Epithelial cell of esophagus (primary cell): ENCODE measurements around the gene FNIP1.

Source experiments
- DNase-seq: peaks from one replicate; pipeline ENCODE4 v3.0.0; 2010; ENCODE audit warnings: low read depth
- H3K4me3 ChIP-seq: 2 replicates; pipeline ENCODE4 v1.5.1; 2011; ENCODE audit warnings: mild to moderate bottlenecking, low read length, control low read depth
- TF ChIP-seq, protein P1 (sequence below): IDR thresholded peaks from 2 replicates; pipeline ENCODE4 v1.5.1; 2011; ENCODE audit warnings: low read depth, mild to moderate bottlenecking, low read length, control low read depth, inconsistent platforms; ENCODE audit not compliant: insufficient read depth; ENCODE audit errors: missing control alignments

FNIP1 gene

DNA sequence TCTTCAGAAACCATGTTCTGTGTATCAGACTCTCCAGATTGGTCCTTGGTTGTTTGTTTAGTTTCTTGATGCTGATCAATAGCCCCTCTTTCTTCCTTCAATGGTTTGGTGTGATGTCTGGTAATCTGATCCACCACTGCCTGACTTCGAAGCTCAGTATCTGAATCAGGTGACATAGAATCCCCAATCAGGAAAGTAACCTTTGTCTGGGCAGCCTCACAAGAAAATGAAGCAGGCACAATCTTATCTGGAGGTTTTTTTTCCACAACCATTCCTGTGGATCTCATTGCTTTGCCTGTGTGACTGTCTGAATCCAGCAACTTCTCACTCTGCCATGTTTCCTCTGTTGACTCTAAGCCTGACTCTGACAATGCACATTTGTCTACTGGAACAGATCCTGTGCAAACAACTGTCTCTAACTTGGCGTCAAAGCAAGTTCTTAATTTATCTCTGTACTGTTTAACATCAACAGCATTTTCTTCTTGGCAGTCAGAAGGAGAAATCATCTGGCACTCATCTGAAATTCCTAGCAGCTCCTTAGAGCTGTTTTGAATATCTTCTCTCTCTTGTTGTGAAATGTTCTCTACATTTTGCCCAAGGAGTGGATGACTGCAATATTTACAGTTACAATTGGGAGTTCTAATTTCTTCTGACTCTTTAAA, 124.7 kb downstream of the FNIP1 start:
- TF ChIP-seq, protein P1, sequence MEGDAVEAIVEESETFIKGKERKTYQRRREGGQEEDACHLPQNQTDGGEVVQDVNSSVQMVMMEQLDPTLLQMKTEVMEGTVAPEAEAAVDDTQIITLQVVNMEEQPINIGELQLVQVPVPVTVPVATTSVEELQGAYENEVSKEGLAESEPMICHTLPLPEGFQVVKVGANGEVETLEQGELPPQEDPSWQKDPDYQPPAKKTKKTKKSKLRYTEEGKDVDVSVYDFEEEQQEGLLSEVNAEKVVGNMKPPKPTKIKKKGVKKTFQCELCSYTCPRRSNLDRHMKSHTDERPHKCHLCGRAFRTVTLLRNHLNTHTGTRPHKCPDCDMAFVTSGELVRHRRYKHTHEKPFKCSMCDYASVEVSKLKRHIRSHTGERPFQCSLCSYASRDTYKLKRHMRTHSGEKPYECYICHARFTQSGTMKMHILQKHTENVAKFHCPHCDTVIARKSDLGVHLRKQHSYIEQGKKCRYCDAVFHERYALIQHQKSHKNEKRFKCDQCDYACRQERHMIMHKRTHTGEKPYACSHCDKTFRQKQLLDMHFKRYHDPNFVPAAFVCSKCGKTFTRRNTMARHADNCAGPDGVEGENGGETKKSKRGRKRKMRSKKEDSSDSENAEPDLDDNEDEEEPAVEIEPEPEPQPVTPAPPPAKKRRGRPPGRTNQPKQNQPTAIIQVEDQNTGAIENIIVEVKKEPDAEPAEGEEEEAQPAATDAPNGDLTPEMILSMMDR: no peak
- DNase-seq: no peak
- no peak overlapping the region for H3K4me3 ChIP-seq

DNA sequence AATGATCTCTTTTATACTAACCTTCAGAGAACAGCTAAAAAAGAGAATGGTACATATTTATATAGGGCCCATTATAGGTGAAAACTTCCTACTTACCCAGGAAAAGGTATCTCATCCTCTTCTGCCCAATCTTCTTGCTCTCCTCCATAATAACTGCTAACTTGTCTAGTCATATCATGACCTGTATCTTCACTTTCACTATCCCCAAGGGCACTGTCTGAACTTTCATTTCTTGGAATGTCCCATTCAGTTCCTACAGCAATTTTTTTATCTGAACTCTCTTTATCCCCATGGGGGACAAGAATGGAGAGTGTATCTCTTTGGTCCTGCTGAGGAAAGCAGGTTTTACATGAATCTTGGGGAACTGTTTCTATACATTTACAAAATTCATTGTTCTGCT, 125.4 kb downstream of the FNIP1 start:
- TF ChIP-seq, protein P1: no peak
- H3K4me3 ChIP-seq: no peak overlapping the region
- DNase-seq: no peak

DNA sequence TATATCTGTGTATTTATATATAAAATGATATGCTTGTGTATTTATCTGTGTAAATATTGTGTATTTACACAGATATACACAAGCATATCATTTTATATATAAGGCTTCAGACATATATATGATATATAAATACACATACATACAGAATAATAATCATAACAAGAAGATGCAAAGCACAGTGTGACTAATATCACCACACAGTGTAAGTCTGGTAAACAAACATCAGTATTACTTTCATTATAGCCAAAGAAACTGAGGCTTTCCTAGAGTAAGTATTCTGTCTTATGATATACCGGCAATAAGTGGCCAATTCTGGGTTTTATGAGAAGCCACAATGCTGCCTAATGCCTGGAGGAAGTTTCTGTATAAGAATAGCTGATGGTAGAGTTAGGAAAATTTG, 131.9 kb downstream of the FNIP1 start:
- TF ChIP-seq, protein P1: no peak
- no peak overlapping the region for H3K4me3 ChIP-seq
- DNase-seq: no peak

DNA sequence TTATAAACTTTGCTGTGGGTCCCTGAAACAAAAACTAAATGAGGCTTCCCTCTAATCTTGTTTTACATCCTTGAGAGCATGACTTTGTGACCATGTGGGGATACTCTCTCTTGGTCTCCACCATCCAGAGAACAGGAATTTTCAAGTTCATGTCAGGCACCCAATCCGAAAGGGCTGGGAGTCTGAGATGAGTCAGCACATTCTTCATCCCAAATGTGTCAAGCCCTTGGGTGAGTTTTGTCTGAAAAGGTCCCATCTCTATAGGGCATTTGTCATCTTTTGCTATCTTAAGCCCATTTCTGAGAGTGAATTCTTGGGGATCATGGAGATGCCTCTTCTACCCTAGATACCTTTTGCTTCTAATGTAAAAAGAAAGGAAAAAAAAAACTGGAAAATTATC, 134.9 kb downstream of the FNIP1 start:
- TF ChIP-seq, protein P1: no peak
- no peak overlapping the region for H3K4me3 ChIP-seq
- DNase-seq: no peak

DNA sequence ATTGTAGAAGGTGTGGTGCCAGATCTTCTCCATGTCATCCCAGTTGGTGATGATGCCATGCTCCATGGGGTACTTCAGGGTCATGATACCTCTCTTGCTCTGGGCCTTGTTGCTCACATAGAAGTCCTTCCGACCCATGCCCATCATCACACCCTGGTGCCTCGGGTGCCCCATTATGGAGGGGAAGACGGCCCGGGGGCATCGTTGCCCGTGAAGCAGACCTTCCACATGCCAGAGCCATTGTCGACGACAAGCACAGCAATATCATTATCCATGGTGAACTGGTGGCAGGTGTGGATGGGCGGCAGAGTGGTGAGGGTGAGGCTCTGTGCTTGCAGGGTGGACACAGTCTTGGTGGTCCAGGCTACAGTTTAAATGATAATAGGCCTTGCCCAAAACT, 137.0 kb downstream of the FNIP1 start:
- TF ChIP-seq, protein P1: no peak
- no peak overlapping the region for H3K4me3 ChIP-seq
- no peak for DNase-seq

DNA sequence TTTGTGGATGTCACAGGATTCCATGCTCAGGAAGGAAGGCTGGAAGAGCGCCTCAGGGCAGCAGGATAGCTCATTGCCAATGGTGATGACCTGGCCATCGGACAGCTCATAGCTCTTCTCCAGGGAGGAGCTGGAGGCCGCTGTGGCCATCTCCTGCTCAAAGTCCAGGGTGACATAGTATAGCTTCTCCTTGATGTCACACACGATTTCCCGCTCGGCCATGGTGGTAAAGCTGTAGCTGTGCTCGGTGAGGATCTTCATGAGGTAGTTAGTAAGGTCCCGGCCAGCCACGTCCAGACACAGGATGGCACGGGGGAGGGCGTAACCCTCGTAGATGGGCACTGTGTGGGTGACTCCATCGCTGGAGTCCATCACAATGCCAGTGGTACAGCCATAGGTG, 137.5 kb downstream of the FNIP1 start:
- no peak for DNase-seq
- H3K4me3 ChIP-seq: no peak overlapping the region
- TF ChIP-seq, protein P1: no peak

DNA sequence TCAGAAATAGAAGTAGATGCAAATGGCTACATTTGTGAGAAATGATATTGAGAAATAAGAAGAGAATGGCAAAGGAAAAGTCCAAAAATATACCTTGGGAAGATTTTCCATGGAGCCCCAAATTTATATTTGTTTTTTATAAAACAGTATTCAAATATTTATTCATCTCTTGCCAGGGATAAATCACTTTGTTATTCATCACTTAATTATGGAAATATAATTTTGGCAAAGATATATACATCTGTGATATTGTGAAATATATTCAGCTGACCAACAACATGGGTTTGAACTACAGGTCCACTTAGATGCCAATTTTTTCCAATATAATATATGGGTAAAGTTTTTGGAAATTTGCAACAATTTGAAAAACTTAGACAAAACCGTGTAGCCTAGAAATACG, 142.0 kb downstream of the FNIP1 start:
- TF ChIP-seq, protein P1: no peak
- no peak overlapping the region for H3K4me3 ChIP-seq

More for the DNA sequence above, 142.0 kb downstream of the FNIP1 start:
- DNase-seq: no peak
